Cardiac muscle cell (in vitro differentiated cells and primary cell): ENCODE data around the gene ULK1. TPM values are rescaled to one million over a fixed set of nuclear protein-coding genes. Genes with fewer than 3 reads are reported as not detected.

Experiments
- DNase-seq, 2 donors: peaks; one replicate each; pipeline versions ENCODE4 v3.0.0 to v3.0.0-alpha.2; 2010 to 2017; ENCODE audit warnings: low read depth in 1 of 2, low spot score in 1 of 2
- H3K27ac ChIP-seq: fragments of 200-600 bp; sonication (generic); 2 replicates; pipeline ENCODE4 v1.5.1; 2016
- H3K27me3 ChIP-seq: fragments of 200-600 bp; sonication (generic); 2 replicates; pipeline ENCODE4 v1.6.0; 2016; ENCODE audit warnings: control low read depth
- H3K36me3 ChIP-seq: fragments of 200-600 bp; sonication (generic); 2 replicates; pipeline ENCODE4 v1.5.1; 2016; ENCODE audit warnings: control low read depth
- H3K4me1 ChIP-seq: fragments of 200-600 bp; sonication (generic); 2 replicates; pipeline ENCODE4 v1.8.1; 2017; ENCODE audit warnings: low read depth, mild to moderate bottlenecking, mixed run types
- H3K4me3 ChIP-seq: fragments of 200-600 bp; sonication (generic); 2 replicates; pipeline ENCODE4 v1.5.1; 2016; ENCODE audit warnings: mild to moderate bottlenecking
- H3K9me3 ChIP-seq: fragments of 200-600 bp; sonication (generic); 2 replicates; pipeline ENCODE4 v1.5.1; 2017; ENCODE audit warnings: low read depth, mild to moderate bottlenecking, control low read depth
- polyA plus RNA-seq: library from polyadenylated mRNA; unstranded; fragments of >200 nt; fragmentation: Nextera tagmentation; extraction: Ambion mirVana; gene quantifications from 2 replicates; pipeline ENCODE4 v1.2.1, GENCODE V29; 2016
- total RNA-seq: library from RNA; depleted of rRNA; stranded (reverse); fragments of >200 nt; gene quantifications from 2 replicates; pipeline ENCODE4 v1.2.3, GENCODE V29; 2016
- TF ChIP-seq, protein P1 (sequence below): IDR thresholded peaks from 2 replicates; pipeline ENCODE4 v1.5.1; 2012; ENCODE audit warnings: low read depth, mild to moderate bottlenecking, low read length

Gene ULK1
- total and polyA plus RNA-seq, 2 experiments from 2014 or later, result 14.2 to 27.6 TPM

DNA sequence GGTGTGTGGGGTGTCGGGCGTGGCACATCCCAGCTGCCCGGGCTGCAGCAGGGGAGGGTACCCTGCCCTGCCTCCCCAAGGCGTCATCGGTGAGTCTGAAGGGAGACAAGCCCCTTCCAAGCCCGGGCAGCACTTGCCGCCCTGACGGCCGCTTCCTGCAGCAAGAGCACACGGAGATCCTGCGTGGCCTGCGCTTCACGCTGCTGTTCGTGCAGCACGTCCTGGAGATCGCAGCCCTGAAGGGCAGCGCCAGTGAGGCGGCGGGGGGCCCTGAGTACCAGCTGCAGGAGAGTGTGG is 24.6 kb downstream of the ULK1 start:
- Histone ChIP-seq H3K4me3 (no peak overlapping the region), H3K27ac (no peak overlapping the region), H3K36me3 (peaks cover 29% of the 10 kb centered on the region), H3K4me1 (no peaks in the 10 kb centered on the region), H3K9me3 (no peaks in the 10 kb centered on the region), H3K27me3 (no peaks in the 10 kb centered on the region)
- TF ChIP-seq, protein P1, sequence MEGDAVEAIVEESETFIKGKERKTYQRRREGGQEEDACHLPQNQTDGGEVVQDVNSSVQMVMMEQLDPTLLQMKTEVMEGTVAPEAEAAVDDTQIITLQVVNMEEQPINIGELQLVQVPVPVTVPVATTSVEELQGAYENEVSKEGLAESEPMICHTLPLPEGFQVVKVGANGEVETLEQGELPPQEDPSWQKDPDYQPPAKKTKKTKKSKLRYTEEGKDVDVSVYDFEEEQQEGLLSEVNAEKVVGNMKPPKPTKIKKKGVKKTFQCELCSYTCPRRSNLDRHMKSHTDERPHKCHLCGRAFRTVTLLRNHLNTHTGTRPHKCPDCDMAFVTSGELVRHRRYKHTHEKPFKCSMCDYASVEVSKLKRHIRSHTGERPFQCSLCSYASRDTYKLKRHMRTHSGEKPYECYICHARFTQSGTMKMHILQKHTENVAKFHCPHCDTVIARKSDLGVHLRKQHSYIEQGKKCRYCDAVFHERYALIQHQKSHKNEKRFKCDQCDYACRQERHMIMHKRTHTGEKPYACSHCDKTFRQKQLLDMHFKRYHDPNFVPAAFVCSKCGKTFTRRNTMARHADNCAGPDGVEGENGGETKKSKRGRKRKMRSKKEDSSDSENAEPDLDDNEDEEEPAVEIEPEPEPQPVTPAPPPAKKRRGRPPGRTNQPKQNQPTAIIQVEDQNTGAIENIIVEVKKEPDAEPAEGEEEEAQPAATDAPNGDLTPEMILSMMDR, result no peak
- DNase-seq, result no peak

DNA sequence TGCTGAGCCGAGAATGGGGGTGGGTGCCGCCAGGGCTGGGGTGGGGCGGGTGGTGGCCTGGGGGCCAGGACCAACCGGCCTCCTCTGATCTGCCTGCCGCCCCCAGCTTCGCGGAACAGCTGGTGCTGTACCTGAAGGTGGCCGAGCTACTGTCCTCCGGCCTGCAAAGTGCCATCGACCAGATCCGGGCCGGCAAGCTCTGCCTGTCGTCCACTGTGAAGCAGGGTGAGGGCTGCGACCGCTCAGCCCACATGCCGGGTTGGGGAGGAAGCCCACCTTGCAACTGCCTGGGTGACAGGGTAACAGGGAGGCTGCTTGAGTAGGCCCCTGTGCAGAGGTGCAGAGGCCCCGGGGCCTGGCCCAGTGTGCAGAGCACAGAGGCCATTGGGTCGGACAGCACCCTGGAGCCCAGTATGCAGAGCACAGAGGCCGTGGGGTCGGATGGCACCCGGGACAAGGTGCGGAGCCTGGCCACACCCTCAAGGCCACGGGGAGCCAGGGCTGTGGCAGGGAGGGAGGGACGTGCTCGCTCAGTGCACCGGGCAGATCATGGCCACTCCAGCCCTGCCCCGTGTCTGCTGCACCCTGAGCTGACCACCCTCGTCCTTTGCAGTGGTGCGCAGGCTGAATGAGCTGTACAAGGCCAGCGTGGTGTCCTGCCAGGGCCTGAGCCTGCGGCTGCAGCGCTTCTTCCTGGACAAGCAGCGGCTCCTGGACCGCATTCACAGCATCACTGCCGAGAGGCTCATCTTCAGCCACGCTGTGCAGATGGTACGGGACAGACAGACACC is 25.1 kb downstream of the ULK1 start:
- DNase-seq, result no peak
- H3K27me3 ChIP-seq, result no peaks in the 10 kb centered on the region
- H3K36me3 ChIP-seq, result peaks cover 24% of the 10 kb centered on the region
- no peak overlapping the region for H3K4me3 ChIP-seq
- no peaks in the 10 kb centered on the region for H3K9me3 ChIP-seq
- TF ChIP-seq, protein P1, result no peak
- no peak overlapping the region for H3K27ac ChIP-seq
- H3K4me1 ChIP-seq, result no peaks in the 10 kb centered on the region

DNA sequence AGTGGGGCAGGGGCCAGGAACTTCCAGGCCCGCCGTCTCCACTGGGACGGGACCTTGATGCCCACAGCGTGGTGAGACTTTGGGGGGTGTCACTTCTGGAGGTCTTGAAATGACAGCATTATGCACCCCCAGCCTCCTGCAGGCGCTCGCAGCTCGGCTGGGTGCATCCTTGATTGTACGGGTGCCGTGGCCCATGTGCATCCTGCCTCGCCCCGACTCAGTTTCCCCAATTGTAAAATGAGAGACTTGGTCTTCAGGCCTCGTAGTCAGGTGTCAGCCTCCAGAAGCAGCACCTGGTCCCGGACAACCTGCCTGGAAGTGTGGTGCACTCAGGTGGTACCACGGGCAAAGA is 25.7 kb downstream of the ULK1 start:
- Histone ChIP-seq H3K27ac (no peak overlapping the region), H3K4me1 (no peaks in the 10 kb centered on the region), H3K27me3 (no peaks in the 10 kb centered on the region), H3K4me3 (no peak overlapping the region), H3K36me3 (peaks cover 22% of the 10 kb centered on the region), H3K9me3 (no peaks in the 10 kb centered on the region)
- TF ChIP-seq, protein P1, result no peak
- no peak for DNase-seq

DNA sequence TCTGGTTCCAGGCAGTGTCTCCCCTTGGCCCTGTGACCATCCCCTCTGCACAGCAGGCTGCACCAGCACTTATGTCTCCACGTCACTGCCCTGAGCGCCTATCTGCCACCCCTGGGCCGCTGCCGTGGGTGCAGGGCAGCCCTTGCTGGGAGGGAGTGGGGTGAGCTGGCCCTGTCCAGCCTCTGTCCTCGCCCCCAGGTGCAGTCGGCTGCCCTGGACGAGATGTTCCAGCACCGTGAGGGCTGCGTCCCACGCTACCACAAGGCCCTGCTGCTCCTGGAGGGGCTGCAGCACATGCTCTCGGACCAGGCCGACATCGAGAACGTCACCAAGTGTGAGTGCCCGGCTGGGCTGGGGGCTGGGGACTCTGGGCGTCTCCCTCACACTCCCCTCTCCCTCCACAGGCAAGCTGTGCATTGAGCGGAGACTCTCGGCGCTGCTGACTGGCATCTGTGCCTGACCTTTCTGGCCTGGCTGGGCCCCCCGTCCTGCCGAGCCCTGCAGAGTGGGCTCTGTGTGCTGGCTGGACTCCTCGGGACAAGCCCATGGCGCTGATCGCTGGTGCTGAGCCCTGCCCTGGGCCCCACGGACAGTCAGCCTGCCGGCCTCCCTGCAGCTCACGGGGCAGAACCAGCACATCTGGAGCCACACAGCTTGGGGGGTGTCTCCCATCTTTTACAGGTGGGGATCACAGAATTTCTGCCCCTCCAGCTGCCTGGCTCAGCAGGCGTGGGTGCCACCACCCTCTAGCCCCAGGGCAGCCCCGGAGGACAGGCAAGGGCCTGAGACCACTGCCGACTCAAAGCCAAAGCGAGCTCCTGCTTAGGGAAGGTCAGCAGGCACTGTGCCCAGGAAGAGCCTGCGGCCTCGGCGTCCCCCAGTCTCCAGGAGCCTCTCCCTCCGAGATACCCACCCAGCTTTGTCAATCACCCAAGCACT is 26.7 kb downstream of the ULK1 start:
- peaks cover 11% of the 10 kb centered on the region for H3K36me3 ChIP-seq

DNA sequence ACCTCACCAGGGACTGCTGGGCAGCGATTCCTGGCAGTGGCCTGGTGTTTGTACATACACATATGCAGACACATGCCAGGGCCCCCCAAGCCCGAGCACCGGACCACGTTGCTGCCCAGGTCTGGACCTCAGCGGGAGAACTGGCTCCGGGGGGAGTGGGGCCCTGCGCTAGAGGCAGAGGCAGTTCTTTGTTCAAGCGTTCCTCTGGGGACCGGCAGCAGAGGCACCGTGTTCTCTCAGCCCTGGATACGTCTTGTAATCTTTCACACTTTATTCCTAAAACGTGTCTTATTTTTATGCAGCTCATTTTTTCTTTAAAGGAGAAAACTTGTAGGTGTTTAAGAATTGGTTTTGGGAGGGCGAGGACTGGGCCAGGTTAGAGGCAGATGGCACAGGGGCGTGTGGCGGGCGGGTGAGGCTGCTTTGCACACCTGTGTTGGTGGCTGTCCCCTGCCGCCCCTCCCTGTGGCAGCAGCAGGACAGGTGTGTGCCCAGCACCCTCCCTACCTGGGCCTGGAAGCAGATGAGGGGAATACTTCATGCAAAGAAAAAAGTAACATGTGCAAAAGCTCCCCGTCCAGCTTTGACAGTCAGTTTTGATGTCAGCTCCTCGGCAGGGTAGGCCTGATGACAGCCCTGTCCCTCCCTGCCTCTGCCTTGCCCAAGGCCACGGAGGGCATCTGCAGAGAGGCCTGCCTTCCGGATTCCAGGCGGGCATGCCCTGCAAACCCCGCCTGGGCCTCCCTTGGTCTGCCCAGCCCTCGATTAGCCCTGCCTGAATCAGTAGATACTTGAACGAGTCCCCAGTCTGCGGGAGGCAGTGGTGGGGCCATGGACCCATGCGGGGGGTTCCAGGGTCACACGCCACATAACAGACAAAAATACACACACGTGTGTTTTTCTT is 27.7 kb downstream of the ULK1 start:
- Histone ChIP-seq H3K4me3 (no peak overlapping the region), H3K27me3 (no peaks in the 10 kb centered on the region), H3K27ac (peak overlapping the region; percentile 54), H3K4me1 (no peaks in the 10 kb centered on the region), H3K9me3 (no peaks in the 10 kb centered on the region), H3K36me3 (peaks cover 5% of the 10 kb centered on the region)
- DNase-seq, result no peak
- TF ChIP-seq, protein P1, result no peak

More for the DNA sequence above, 26.7 kb downstream of the ULK1 start:
- DNase-seq, result no peak
- Histone ChIP-seq H3K27me3 (no peaks in the 10 kb centered on the region), H3K4me3 (no peak overlapping the region), H3K9me3 (no peaks in the 10 kb centered on the region), H3K27ac (no peak overlapping the region), H3K4me1 (no peaks in the 10 kb centered on the region)
- TF ChIP-seq, protein P1, result no peak
